ENCODE measurements around the gene DEPDC4. TPM values are rescaled to one million over a fixed set of nuclear protein-coding genes. Genes with fewer than 3 reads are reported as not detected.

DEPDC4 gene
- total and polyA plus RNA-seq, 2 experiments from 2014 or later = 2.2 to 9.4 TPM

GRCh38 chr12:100229036-100229635, 37.7 kb downstream of the DEPDC4 start:
- H3K79me2 ChIP-seq (replicated peaks; ENCODE audit: insufficient read depth) = no peaks in the 10 kb centered on the region
- 0 out of 2 replicates have a peak, but pooled peaks cover 2% of the 10 kb centered on the region for H3F3A ChIP-seq (replicated peaks; ENCODE audit: low read depth)
- no peaks in the 10 kb centered on the region for H3K9me2 ChIP-seq (ENCODE audit: insufficient read depth)
- no peaks in the 10 kb centered on the region for H3K27me3 ChIP-seq (ENCODE audit: insufficient read depth)
- H3K4me1 Mint-ChIP-seq = peaks cover 1% of the 10 kb centered on the region; the same call in 1 of the 3 replicates
- H3K27me3 Mint-ChIP-seq (ENCODE audit: insufficient read depth, low read depth, poor library complexity) = no peaks in the 10 kb centered on the region
- no peaks in the 10 kb centered on the region for H3K9me3 Mint-ChIP-seq
- H3K4me3 Mint-ChIP-seq = no peak overlapping the region
- H2AFZ ChIP-seq = no peak overlapping the region
- H3K4me1 ChIP-seq (ENCODE audit: insufficient read depth) = no peaks in the 10 kb centered on the region
- DNase-seq (ENCODE audit: low spot score) (peak; percentile 7), ATAC-seq (no peak)
- H3K4me2 ChIP-seq = no peak overlapping the region
- no peak overlapping the region for H3K27ac ChIP-seq (ENCODE audit: low read depth)
- TF ChIP-seq REST (IDR thresholded peaks at IDR 0.05; ENCODE audit: unreplicated experiment) = no peak
- TF ChIP-seq CTCF (conservative IDR thresholded peaks at IDR 0.05; ENCODE audit: low read depth in 2 of 2) = peak; percentile 27 to 65; a peak in 3 of 4 replicates
- no peaks in the 10 kb centered on the region for H4K20me1 ChIP-seq (replicated peaks; ENCODE audit: insufficient read depth)
- no peak overlapping the region for H3K4me3 ChIP-seq
- no peaks in the 10 kb centered on the region; the same call in 1 of the 2 replicates for H3K36me3 ChIP-seq (ENCODE audit: insufficient read depth)
- H3K27ac Mint-ChIP-seq = no peak overlapping the region
- peaks cover 14% of the 10 kb centered on the region; the same call in 1 of the 3 replicates for H3K36me3 Mint-ChIP-seq (ENCODE audit: low read depth)

- Histone ChIP-seq H3K4me2 (no peak overlapping the region), H3K79me2 (replicated peaks; ENCODE audit: insufficient read depth) (no peaks in the 10 kb centered on the region), H3K4me3 (no peak overlapping the region), H4K20me1 (replicated peaks; ENCODE audit: insufficient read depth) (no peaks in the 10 kb centered on the region; the same call in 1 of the 2 replicates), H3K9me2 (ENCODE audit: insufficient read depth) (no peaks in the 10 kb centered on the region), H3F3A (replicated peaks; ENCODE audit: low read depth) (0 out of 2 replicates have a peak, but pooled peaks cover 2% of the 10 kb centered on the region), H3K4me1 (ENCODE audit: insufficient read depth) (no peaks in the 10 kb centered on the region), H2AFZ (no peak overlapping the region), H3K27ac (ENCODE audit: low read depth) (no peak overlapping the region), H3K27me3 (ENCODE audit: insufficient read depth) (no peaks in the 10 kb centered on the region), H3K36me3 (ENCODE audit: insufficient read depth) (peaks cover 10% of the 10 kb centered on the region; the same call in 1 of the 2 replicates)
- Mint-ChIP-seq H3K36me3 (ENCODE audit: low read depth) (peaks cover 27% of the 10 kb centered on the region; the same call in 1 of the 3 replicates), H3K4me3 (no peak overlapping the region), H3K27me3 (ENCODE audit: insufficient read depth, low read depth, poor library complexity) (no peaks in the 10 kb centered on the region), H3K4me1 (no peaks in the 10 kb centered on the region), H3K9me3 (no peaks in the 10 kb centered on the region), H3K27ac (no peak overlapping the region)
- DNase-seq (ENCODE audit: low spot score) = no peak
- ATAC-seq = no peak
- TF ChIP-seq CREB1 (CRISPR knock-in tag; IDR thresholded peaks at IDR 0.05; ENCODE audit: low read depth) = no peak
- no peak for TF ChIP-seq ZNF331 (CRISPR knock-in tag; IDR thresholded peaks at IDR 0.05; ENCODE audit: low read depth)
- TF ChIP-seq JUNB (IDR thresholded peaks at IDR 0.05; ENCODE audit: unreplicated experiment) = no peak
- no peak for TF ChIP-seq ETS1 (IDR thresholded peaks at IDR 0.05)
- TF ChIP-seq ZNF462 (CRISPR knock-in tag; IDR thresholded peaks at IDR 0.05) = no peak
- TF ChIP-seq STAT1 (IDR thresholded peaks at IDR 0.05; ENCODE audit: unreplicated experiment) = no peak
Observed at GRCh38 chr12:100225491-100225890, 41.4 kb downstream of the DEPDC4 start.
